Endodermal cell (in vitro differentiated cells): ENCODE results near the gene TRAK1. TPM values are rescaled to one million over a fixed set of nuclear protein-coding genes. Genes with fewer than 3 reads are reported as not detected.

Source experiments
- DNase-seq: peaks from one replicate; pipeline ENCODE4 v3.0.0-alpha.2; 2017
- H3K27ac ChIP-seq: 2 replicates; pipeline ENCODE4 v1.5.1; 2013; ENCODE audit warnings: mild to moderate bottlenecking, low read depth, low read length, moderate library complexity
- H3K27me3 ChIP-seq: 2 replicates; pipeline ENCODE4 v1.6.1; 2013; ENCODE audit warnings: mild to moderate bottlenecking, low read length, moderate library complexity; ENCODE audit not compliant: insufficient read depth, control insufficient read depth, poor library complexity, severe bottlenecking
- H3K36me3 ChIP-seq: 2 replicates; pipeline ENCODE4 v1.7.0; 2013; ENCODE audit warnings: mild to moderate bottlenecking, low read length, moderate library complexity; ENCODE audit not compliant: control insufficient read depth, insufficient read depth
- H3K4me1 ChIP-seq: one replicate; pipeline ENCODE4 v1.7.0; 2013; ENCODE audit warnings: low read length; ENCODE audit not compliant: control insufficient read depth, insufficient read depth
- H3K4me3 ChIP-seq: 2 replicates; pipeline ENCODE4 v1.5.1; 2013; ENCODE audit warnings: mild to moderate bottlenecking, low read length, moderate library complexity
- H3K9ac ChIP-seq: 2 replicates; pipeline ENCODE4 v1.6.1; 2013; ENCODE audit warnings: mild to moderate bottlenecking, low read length, moderate library complexity; ENCODE audit not compliant: poor library complexity, severe bottlenecking; ENCODE audit errors: extremely low read depth
- H3K9me3 ChIP-seq: 2 replicates; pipeline ENCODE4 v1.6.1; 2013; ENCODE audit warnings: mild to moderate bottlenecking, low read length, moderate library complexity; ENCODE audit not compliant: control insufficient read depth
- H3K27ac Mint-ChIP-seq: 2 replicates; pipeline ENCODE4 v1.8.0; 2020; ENCODE audit warnings: mixed read lengths
- H3K27me3 Mint-ChIP-seq: 2 replicates; pipeline ENCODE4 v1.8.0; 2021; ENCODE audit warnings: mild to moderate bottlenecking, mixed read lengths; ENCODE audit not compliant: insufficient read depth
- H3K36me3 Mint-ChIP-seq: 2 replicates; pipeline ENCODE4 v1.8.0; 2020; ENCODE audit warnings: low read depth, mixed read lengths
- H3K4me1 Mint-ChIP-seq: 2 replicates; pipeline ENCODE4 v1.8.0; 2020; ENCODE audit warnings: mixed read lengths
- H3K4me3 Mint-ChIP-seq: 2 replicates; pipeline ENCODE4 v1.8.0; 2020; ENCODE audit warnings: mild to moderate bottlenecking, moderate library complexity, mixed read lengths
- H3K9me3 Mint-ChIP-seq: 2 replicates; pipeline ENCODE4 v1.8.0; 2020; ENCODE audit warnings: mild to moderate bottlenecking, mixed read lengths
- WGBS, 2 experiments: methylation state at CpG; one replicate each; pipeline versions ENCODE4 v1.1.5 to v1.1.7; 2013; ENCODE audit warnings: missing lambda C conversion rate in 2 of 2, mixed read lengths in 1 of 2; ENCODE audit not compliant: insufficient coverage in 1 of 2, insufficient read length in 1 of 2; 5-methylcytosine and 5-hydroxymethylcytosine counted together
- total RNA-seq, 2 donors: library from RNA; stranded (reverse); fragmentation: NEBNext Ultra II Directional in 1 of 2; extraction: Animal tissue kit (Norgen Biotek cat#: 25700) in 1 of 2; gene quantifications; 2 replicates in 1 of 2; 3 replicates in 1 of 2; pipeline ENCODE4 v1.2.1, GENCODE V29; 2021
- TF ChIP-seq, protein P1 (sequence below): fragments of 200-600 bp; sonication (generic); conservative IDR thresholded peaks from 2 replicates; pipeline ENCODE4 v1.5.0; 2021; ENCODE audit warnings: antibody characterized with exemption, mild to moderate bottlenecking

Gene TRAK1
- total RNA-seq, 2 donors from 2014 or later, result 29.8 to 31.0 TPM

DNA sequence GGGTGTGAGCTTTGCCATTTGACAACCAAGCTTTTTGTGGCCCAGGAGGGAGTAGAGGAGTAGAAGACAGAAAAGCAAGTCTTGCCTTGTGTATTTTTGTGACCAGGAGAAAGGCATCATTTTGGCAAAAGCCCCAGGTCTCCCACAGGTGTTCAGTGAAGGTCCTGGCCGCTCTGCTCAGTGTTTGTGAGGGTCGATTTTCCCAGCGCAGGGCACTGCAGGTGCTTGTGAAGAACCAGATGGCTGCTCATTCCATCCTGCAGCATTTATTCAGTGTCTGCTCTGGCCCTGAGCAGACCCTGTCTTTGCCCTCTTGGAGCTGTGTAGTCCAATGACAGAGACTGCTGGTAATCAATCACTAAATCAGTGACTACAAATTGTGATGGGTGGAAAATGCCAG lies 19.5 kb downstream of the TRAK1 start:
- Histone ChIP-seq H3K27me3 (no peaks in the 10 kb centered on the region), H3K9me3 (no peaks in the 10 kb centered on the region), H3K36me3 (no peaks in the 10 kb centered on the region), H3K27ac (peak overlapping the region; percentile 17), H3K4me3 (no peak overlapping the region), H3K4me1 (no peaks in the 10 kb centered on the region), H3K9ac (no peak overlapping the region)
- Mint-ChIP-seq H3K4me3 (no peak overlapping the region), H3K27me3 (no peaks in the 10 kb centered on the region), H3K36me3 (peaks cover 6% of the 10 kb centered on the region), H3K4me1 (no peaks in the 10 kb centered on the region), H3K27ac (no peak overlapping the region), H3K9me3 (peaks cover 2% of the 10 kb centered on the region)
- 91 to 100% methylated on average over 3 of the region's 3 CpGs for WGBS, 2 experiments
- DNase-seq, result no peak
- TF ChIP-seq, protein P1, sequence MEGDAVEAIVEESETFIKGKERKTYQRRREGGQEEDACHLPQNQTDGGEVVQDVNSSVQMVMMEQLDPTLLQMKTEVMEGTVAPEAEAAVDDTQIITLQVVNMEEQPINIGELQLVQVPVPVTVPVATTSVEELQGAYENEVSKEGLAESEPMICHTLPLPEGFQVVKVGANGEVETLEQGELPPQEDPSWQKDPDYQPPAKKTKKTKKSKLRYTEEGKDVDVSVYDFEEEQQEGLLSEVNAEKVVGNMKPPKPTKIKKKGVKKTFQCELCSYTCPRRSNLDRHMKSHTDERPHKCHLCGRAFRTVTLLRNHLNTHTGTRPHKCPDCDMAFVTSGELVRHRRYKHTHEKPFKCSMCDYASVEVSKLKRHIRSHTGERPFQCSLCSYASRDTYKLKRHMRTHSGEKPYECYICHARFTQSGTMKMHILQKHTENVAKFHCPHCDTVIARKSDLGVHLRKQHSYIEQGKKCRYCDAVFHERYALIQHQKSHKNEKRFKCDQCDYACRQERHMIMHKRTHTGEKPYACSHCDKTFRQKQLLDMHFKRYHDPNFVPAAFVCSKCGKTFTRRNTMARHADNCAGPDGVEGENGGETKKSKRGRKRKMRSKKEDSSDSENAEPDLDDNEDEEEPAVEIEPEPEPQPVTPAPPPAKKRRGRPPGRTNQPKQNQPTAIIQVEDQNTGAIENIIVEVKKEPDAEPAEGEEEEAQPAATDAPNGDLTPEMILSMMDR, result no peak

GRCh38 chr3:42114130-42114725 lies 23.1 kb downstream of the TRAK1 start:
- no peak overlapping the region for H3K4me3 Mint-ChIP-seq
- H3K27me3 ChIP-seq, result no peaks in the 10 kb centered on the region
- H3K36me3 Mint-ChIP-seq, result peaks cover 3% of the 10 kb centered on the region
- no peaks in the 10 kb centered on the region for H3K36me3 ChIP-seq
- H3K27ac ChIP-seq, result no peak overlapping the region
- no peaks in the 10 kb centered on the region for H3K9me3 Mint-ChIP-seq
- H3K4me3 ChIP-seq, result no peak overlapping the region
- no peak for DNase-seq
- no peak overlapping the region for H3K27ac Mint-ChIP-seq
- WGBS, 2 experiments, result 98 to 100% methylated on average over 2 to 4 of the region's 4 CpGs
- H3K27me3 Mint-ChIP-seq, result no peaks in the 10 kb centered on the region
- peaks cover 5% of the 10 kb centered on the region for H3K4me1 Mint-ChIP-seq
- no peak overlapping the region for H3K9ac ChIP-seq
- TF ChIP-seq, protein P1, result no peak
- H3K9me3 ChIP-seq, result no peaks in the 10 kb centered on the region
- no peaks in the 10 kb centered on the region for H3K4me1 ChIP-seq

GRCh38 chr3:42115215-42115614 lies 24.1 kb downstream of the TRAK1 start:
- no peaks in the 10 kb centered on the region for H3K4me1 ChIP-seq
- TF ChIP-seq, protein P1, result no peak
- DNase-seq, result no peak
- H3K9me3 ChIP-seq, result no peaks in the 10 kb centered on the region
- Mint-ChIP-seq H3K36me3 (peaks cover 3% of the 10 kb centered on the region), H3K27me3 (no peaks in the 10 kb centered on the region), H3K4me1 (peaks cover 5% of the 10 kb centered on the region), H3K9me3 (no peaks in the 10 kb centered on the region), H3K27ac (no peak overlapping the region), H3K4me3 (no peak overlapping the region)
- no peak overlapping the region for H3K9ac ChIP-seq
- no peaks in the 10 kb centered on the region for H3K36me3 ChIP-seq
- no peak overlapping the region for H3K4me3 ChIP-seq
- WGBS, 2 experiments, result 79% methylated on average over 7 to 13 of the region's 13 CpGs
- H3K27me3 ChIP-seq, result no peaks in the 10 kb centered on the region
- H3K27ac ChIP-seq, result no peak overlapping the region
